ENCODE data around the gene TESMIN. TPM values are rescaled to one million over a fixed set of nuclear protein-coding genes. Genes with fewer than 3 reads are reported as not detected.

The TESMIN gene
- total RNA-seq, 1 donor from 2014 or later = 1.1 TPM

GRCh38 chr11:68686486-68686885, 64.8 kb downstream of the TESMIN start:
- Mint-ChIP-seq H3K27me3 (ENCODE audit: low read depth, unreplicated experiment) (peaks cover 50% of the 10 kb centered on the region), H3K36me3 (ENCODE audit: low read depth, unreplicated experiment) (peaks cover 8% of the 10 kb centered on the region), H3K4me1 (ENCODE audit: low read depth, unreplicated experiment) (peaks cover 8% of the 10 kb centered on the region), H3K4me3 (ENCODE audit: unreplicated experiment) (no peak overlapping the region), H3K9me3 (ENCODE audit: unreplicated experiment) (peaks cover 2% of the 10 kb centered on the region), H3K27ac (ENCODE audit: unreplicated experiment) (no peak overlapping the region)
- no peak overlapping the region for H3K4me3 ChIP-seq (ENCODE audit: insufficient read depth, low read depth, low read length)
- no peaks in the 10 kb centered on the region for H3K9me3 ChIP-seq (ENCODE audit: insufficient read depth, low read depth, low read length)
- no peaks in the 10 kb centered on the region for H3K79me2 ChIP-seq (ENCODE audit: insufficient read depth, low read length)
- peaks cover 3% of the 10 kb centered on the region for H3K4me1 ChIP-seq (ENCODE audit: insufficient read depth, low read length)
- no peak overlapping the region for H3K27ac ChIP-seq (ENCODE audit: low read depth, low read length)
- peaks cover 61% of the 10 kb centered on the region for H3K27me3 ChIP-seq (ENCODE audit: insufficient read depth, low read length)
- H3K36me3 ChIP-seq (ENCODE audit: insufficient read depth, low read length) = no peaks in the 10 kb centered on the region
- DNase-seq (ENCODE audit: low read depth) (no peak), FAIRE-seq (no peak)
- H2AFZ ChIP-seq (ENCODE audit: low read depth, low read length) = no peak overlapping the region
- no peak overlapping the region for H3K9ac ChIP-seq (ENCODE audit: low read length)
- no peak overlapping the region for H3K4me2 ChIP-seq (ENCODE audit: low read length)
- H4K20me1 ChIP-seq (ENCODE audit: insufficient read depth, low read length) = no peaks in the 10 kb centered on the region
- TF ChIP-seq EZH2 (IDR thresholded peaks at IDR 0.05; ENCODE audit: insufficient read depth, low read length) (no peak), CTCF (IDR thresholded peaks at IDR 0.05; ENCODE audit: insufficient read depth, low read depth, low read length) (no peak)

- peaks cover 3% of the 10 kb centered on the region for H3K4me1 ChIP-seq (ENCODE audit: insufficient read depth, low read length)
- no peak overlapping the region for H3K9ac ChIP-seq (ENCODE audit: low read length)
- peaks cover 47% of the 10 kb centered on the region for H3K27me3 Mint-ChIP-seq (ENCODE audit: low read depth, unreplicated experiment)
- no peak overlapping the region for H3K4me3 ChIP-seq (ENCODE audit: insufficient read depth, low read depth, low read length)
- H2AFZ ChIP-seq (ENCODE audit: low read depth, low read length) = no peak overlapping the region
- peaks cover 8% of the 10 kb centered on the region for H3K36me3 Mint-ChIP-seq (ENCODE audit: low read depth, unreplicated experiment)
- no peak overlapping the region for H3K4me2 ChIP-seq (ENCODE audit: low read length)
- no peak overlapping the region for H3K27ac Mint-ChIP-seq (ENCODE audit: unreplicated experiment)
- H3K79me2 ChIP-seq (ENCODE audit: insufficient read depth, low read length) = no peaks in the 10 kb centered on the region
- H3K36me3 ChIP-seq (ENCODE audit: insufficient read depth, low read length) = no peaks in the 10 kb centered on the region
- H3K9me3 Mint-ChIP-seq (ENCODE audit: unreplicated experiment) = peaks cover 2% of the 10 kb centered on the region
- FAIRE-seq (no peak), DNase-seq (ENCODE audit: low read depth) (no peak)
- peaks cover 58% of the 10 kb centered on the region for H3K27me3 ChIP-seq (ENCODE audit: insufficient read depth, low read length)
- H3K27ac ChIP-seq (ENCODE audit: low read depth, low read length) = no peak overlapping the region
- peaks cover 8% of the 10 kb centered on the region for H3K4me1 Mint-ChIP-seq (ENCODE audit: low read depth, unreplicated experiment)
- no peak for TF ChIP-seq EZH2 (IDR thresholded peaks at IDR 0.05; ENCODE audit: insufficient read depth, low read length)
- no peak for TF ChIP-seq CTCF (IDR thresholded peaks at IDR 0.05; ENCODE audit: insufficient read depth, low read depth, low read length)
- H3K9me3 ChIP-seq (ENCODE audit: insufficient read depth, low read depth, low read length) = no peaks in the 10 kb centered on the region
- H4K20me1 ChIP-seq (ENCODE audit: insufficient read depth, low read length) = no peaks in the 10 kb centered on the region
- no peak overlapping the region for H3K4me3 Mint-ChIP-seq (ENCODE audit: unreplicated experiment)
Measured at GRCh38 chr11:68685656-68686380, 65.5 kb downstream of the TESMIN start.
